ENCODE measurements around the gene LRRC56. TPM values are rescaled to one million over a fixed set of nuclear protein-coding genes. Genes with fewer than 3 reads are reported as not detected.
"Not testable (repeated sequence)": the region's sequence is repeated elsewhere in the genome, so short reads cannot be mapped to it uniquely, and the experiment has no call there.

The LRRC56 gene
- total RNA-seq, 1 experiment from 2014 or later: not detected

- no peak for DNase-seq (ENCODE audit: low read depth)
Observed at GRCh38 chr11:559020-559620, 21.8 kb downstream of the LRRC56 start.

- DNase-seq (ENCODE audit: low read depth): no peak
Observed at GRCh38 chr11:559712-560304, 22.5 kb downstream of the LRRC56 start.

- DNase-seq (ENCODE audit: low read depth): peak; percentile 73
Observed at GRCh38 chr11:560305-561147, 23.2 kb downstream of the LRRC56 start, which contains the start of the genes LMNTD2 and RASSF7. Gene LMNTD2 (minus strand): TSS chr11:560738. CDS start chr11:560716, 22 bp downstream. Gene RASSF7 (plus strand): TSS chr11:560970. CDS start chr11:561769, 799 bp downstream.

- peak; percentile 47 for DNase-seq (ENCODE audit: low read depth)
Observed at GRCh38 chr11:561148-562003, 24.0 kb downstream of the LRRC56 start.

GRCh38 chr11:562046-562645 lies 24.8 kb downstream of the LRRC56 start:
- DNase-seq (ENCODE audit: low read depth): no peak

- no peak for DNase-seq (ENCODE audit: low read depth)
Observed at GRCh38 chr11:563066-563811, 25.9 kb downstream of the LRRC56 start.

- no peak for DNase-seq (ENCODE audit: low read depth)
Observed at GRCh38 chr11:563812-564578, 26.7 kb downstream of the LRRC56 start.

GRCh38 chr11:565921-566509 lies 28.7 kb downstream of the LRRC56 start:
- no peak for DNase-seq (ENCODE audit: low read depth)

GRCh38 chr11:567011-567628 lies 29.8 kb downstream of the LRRC56 start:
- DNase-seq (ENCODE audit: low read depth): no peak

- DNase-seq (ENCODE audit: low read depth): no peak
Observed at GRCh38 chr11:567629-568292, 30.4 kb downstream of the LRRC56 start.

GRCh38 chr11:568306-569157 lies 31.2 kb downstream of the LRRC56 start:
- DNase-seq (ENCODE audit: low read depth): peak; percentile 92

- no peak for DNase-seq (ENCODE audit: low read depth)
Observed at GRCh38 chr11:569158-569885, 32.0 kb downstream of the LRRC56 start.

GRCh38 chr11:571802-572185 lies 34.5 kb downstream of the LRRC56 start:
- no peak for DNase-seq (ENCODE audit: low read depth)

- no peak for DNase-seq (ENCODE audit: low read depth)
Observed at GRCh38 chr11:573146-573759, 35.9 kb downstream of the LRRC56 start.

- DNase-seq (ENCODE audit: low read depth): not testable (repeated sequence)
Observed at GRCh38 chr11:574031-574570, 36.8 kb downstream of the LRRC56 start.

Data from RPMI7951 (cell line).